Measurements from ENCODE around the gene DPP3. TPM values are rescaled to one million over a fixed set of nuclear protein-coding genes. Genes with fewer than 3 reads are reported as not detected.

Gene DPP3
- polyA plus RNA-seq, 1 experiment: 85.2 TPM

DNA sequence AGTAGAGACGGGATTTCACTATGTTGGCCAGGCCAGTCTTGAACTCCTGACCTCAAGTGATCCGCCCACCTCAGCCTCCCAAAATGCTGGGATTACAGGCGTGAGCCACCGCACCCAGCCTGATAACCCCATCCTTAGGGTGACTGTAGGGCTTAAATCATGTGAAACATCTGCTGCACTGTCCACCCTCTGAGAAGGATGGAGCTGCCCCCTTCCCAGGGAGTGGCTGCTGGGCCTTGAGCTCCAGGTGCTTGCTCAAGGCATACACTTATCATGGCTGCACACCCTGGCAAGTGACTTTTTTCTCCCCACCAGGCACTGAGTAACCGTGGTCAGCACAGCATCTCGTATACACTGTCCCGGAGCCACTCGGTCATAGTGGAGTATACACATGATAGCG lies 8.2 kb upstream of the DPP3 start:
- ChIA-PET POLR2A (no interaction called here), CTCF (interaction anchor here (3.5 kb wide), 1 partner anchor 8 kb away, joined by 16 read pairs; the partner anchor contains the start of gene DPP3)
- no peak for DNase-seq (ENCODE audit: low read depth)
- no peaks in the 10 kb centered on the region for H3K27me3 ChIP-seq (ENCODE audit: control insufficient read depth, insufficient read depth, low read length)
- TF ChIP-seq, protein P1, sequence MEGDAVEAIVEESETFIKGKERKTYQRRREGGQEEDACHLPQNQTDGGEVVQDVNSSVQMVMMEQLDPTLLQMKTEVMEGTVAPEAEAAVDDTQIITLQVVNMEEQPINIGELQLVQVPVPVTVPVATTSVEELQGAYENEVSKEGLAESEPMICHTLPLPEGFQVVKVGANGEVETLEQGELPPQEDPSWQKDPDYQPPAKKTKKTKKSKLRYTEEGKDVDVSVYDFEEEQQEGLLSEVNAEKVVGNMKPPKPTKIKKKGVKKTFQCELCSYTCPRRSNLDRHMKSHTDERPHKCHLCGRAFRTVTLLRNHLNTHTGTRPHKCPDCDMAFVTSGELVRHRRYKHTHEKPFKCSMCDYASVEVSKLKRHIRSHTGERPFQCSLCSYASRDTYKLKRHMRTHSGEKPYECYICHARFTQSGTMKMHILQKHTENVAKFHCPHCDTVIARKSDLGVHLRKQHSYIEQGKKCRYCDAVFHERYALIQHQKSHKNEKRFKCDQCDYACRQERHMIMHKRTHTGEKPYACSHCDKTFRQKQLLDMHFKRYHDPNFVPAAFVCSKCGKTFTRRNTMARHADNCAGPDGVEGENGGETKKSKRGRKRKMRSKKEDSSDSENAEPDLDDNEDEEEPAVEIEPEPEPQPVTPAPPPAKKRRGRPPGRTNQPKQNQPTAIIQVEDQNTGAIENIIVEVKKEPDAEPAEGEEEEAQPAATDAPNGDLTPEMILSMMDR (IDR thresholded peaks at IDR 0.05; ENCODE audit: insufficient read depth, low read depth, low read length): no peak
- H3K4me3 ChIP-seq (ENCODE audit: low read depth, low read length): no peak overlapping the region
- H3K36me3 ChIP-seq (ENCODE audit: control insufficient read depth, insufficient read depth, low read length): peaks cover 16% of the 10 kb centered on the region

DNA sequence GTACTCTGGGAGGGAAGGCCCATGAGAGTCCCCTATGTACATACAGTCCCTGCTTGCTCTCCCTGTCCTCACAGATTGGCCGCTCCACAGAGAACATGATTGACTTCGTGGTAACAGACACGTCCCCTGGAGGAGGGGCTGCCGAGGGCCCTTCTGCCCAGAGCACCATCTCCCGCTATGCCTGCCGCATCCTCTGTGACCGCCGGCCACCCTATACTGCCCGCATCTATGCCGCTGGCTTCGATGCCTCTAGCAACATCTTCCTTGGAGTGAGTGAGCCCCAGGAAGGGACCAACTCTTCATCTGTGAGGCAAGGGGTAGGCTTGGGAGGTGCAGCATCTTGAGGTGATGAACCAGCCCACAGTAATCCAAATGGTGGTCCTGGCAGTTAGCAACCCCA lies 7.1 kb upstream of the DPP3 start:
- POLR2A ChIA-PET: no interaction called here
- TF ChIP-seq, protein P1 (IDR thresholded peaks at IDR 0.05; ENCODE audit: insufficient read depth, low read depth, low read length): no peak
- CTCF ChIA-PET: no interaction called here

DNA sequence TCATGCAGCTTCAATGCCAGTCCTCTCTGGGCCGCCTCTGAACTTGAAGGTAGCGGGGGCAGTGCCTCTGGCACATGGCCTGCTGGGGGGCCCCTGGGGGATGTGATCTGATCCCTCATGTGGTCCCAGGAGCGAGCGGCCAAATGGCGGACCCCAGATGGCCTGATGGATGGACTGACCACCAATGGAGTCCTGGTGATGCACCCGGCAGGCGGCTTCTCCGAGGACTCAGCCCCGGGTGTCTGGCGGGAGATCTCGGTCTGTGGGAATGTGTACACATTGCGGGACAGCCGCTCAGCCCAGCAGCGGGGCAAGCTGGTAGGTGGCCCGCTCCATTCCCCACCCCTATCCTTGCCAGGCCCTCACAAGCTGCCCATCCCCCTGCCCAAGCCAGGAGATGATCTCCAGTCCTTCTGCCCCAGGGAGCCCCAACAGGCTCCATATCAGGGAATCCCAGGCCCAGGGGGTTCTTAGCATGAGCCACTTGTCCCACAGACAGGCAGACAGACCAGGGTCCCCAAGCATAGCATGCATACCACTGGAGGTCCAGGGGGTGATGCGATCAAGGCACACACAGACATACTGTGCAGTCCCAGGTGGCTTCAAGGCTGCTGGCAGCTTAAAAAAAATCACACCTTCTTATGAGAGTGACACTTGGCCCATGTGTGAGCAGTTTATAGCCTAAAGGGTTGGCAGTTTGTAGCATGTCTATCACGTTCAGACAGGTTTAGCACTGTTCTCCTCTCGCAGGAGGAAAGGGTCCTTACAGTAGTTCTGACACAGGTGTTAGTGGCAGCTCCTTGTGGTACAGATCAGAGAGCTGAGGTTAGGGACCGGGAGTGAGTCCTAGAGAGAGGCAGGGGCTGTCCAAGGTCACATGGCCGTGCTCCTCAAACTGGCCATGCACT lies 6.4 kb upstream of the DPP3 start:
- POLR2A ChIA-PET: no interaction called here
- no peak for DNase-seq (ENCODE audit: low read depth)
- Histone ChIP-seq H3K36me3 (ENCODE audit: control insufficient read depth, insufficient read depth, low read length) (peaks cover 17% of the 10 kb centered on the region), H3K4me3 (ENCODE audit: low read depth, low read length) (no peak overlapping the region), H3K27me3 (ENCODE audit: control insufficient read depth, insufficient read depth, low read length) (no peaks in the 10 kb centered on the region)
- CTCF ChIA-PET: no interaction called here
- TF ChIP-seq, protein P1 (IDR thresholded peaks at IDR 0.05; ENCODE audit: insufficient read depth, low read depth, low read length): no peak

More for the DNA sequence above, 7.1 kb upstream of the DPP3 start:
- DNase-seq (ENCODE audit: low read depth): no peak
- H3K36me3 ChIP-seq (ENCODE audit: control insufficient read depth, insufficient read depth, low read length): peaks cover 17% of the 10 kb centered on the region
- H3K4me3 ChIP-seq (ENCODE audit: low read depth, low read length): no peak overlapping the region
- H3K27me3 ChIP-seq (ENCODE audit: control insufficient read depth, insufficient read depth, low read length): no peaks in the 10 kb centered on the region

DNA sequence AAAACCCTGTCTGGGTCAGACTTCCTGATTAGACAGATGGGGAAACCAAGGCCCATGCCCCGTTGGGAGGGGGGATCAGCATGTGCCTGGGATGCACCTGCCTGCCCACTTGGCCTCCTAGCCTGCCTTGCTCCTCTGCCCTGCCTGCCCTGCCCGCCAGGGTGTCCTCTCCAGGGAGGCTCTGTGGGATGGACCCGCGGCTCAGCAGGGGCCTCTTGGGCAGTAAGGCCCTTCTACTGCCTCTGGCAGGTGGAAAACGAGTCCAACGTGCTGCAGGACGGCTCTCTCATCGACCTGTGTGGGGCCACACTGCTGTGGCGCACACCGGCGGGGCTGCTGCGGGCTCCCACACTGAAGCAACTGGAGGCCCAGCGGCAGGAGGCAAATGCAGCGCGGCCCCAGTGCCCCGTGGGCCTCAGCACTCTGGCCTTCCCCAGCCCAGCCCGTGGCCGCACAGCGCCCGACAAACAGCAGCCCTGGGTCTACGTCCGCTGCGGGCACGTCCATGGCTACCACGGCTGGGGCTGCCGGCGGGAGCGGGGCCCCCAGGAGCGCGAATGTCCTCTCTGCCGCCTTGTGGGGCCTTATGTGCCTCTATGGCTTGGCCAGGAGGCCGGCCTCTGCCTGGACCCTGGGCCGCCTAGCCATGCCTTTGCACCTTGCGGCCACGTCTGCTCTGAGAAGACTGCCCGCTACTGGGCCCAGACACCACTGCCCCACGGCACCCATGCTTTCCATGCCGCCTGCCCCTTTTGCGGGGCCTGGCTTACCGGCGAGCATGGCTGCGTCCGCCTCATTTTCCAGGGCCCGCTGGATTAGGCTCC lies 4.7 kb upstream of the DPP3 start:
- POLR2A ChIA-PET: no interaction called here
- H3K27me3 ChIP-seq (ENCODE audit: control insufficient read depth, insufficient read depth, low read length): no peaks in the 10 kb centered on the region
- no peak for DNase-seq (ENCODE audit: low read depth)
- H3K4me3 ChIP-seq (ENCODE audit: low read depth, low read length): no peak overlapping the region
- TF ChIP-seq, protein P1 (IDR thresholded peaks at IDR 0.05; ENCODE audit: insufficient read depth, low read depth, low read length): no peak
- H3K36me3 ChIP-seq (ENCODE audit: control insufficient read depth, insufficient read depth, low read length): peaks cover 15% of the 10 kb centered on the region
- CTCF ChIA-PET: no interaction called here

All from BJ (cell line).